Right cardiac atrium (tissue), 5 donors: ENCODE results near the gene SNAP29. TPM values are rescaled to one million over a fixed set of nuclear protein-coding genes. Genes with fewer than 3 reads are reported as not detected.

Experiments used
- ATAC-seq, 2 donors: fragments of 200-7000 bp; cut with Tn5 transposase; one replicate each; pipeline versions ENCODE4 v1.8.0 to v1.9.1; 2020; ENCODE audit warnings: moderate library complexity in 2 of 2, mild to moderate bottlenecking in 1 of 2
- DNase-seq, 3 donors: peaks; one replicate each; pipeline ENCODE4 v3.0.0-alpha.2; 2020
- H3K27ac ChIP-seq: one replicate; pipeline ENCODE4 v1.5.1; 2013; ENCODE audit warnings: mild to moderate bottlenecking, low read length, control low read depth, moderate library complexity
- H3K27me3 ChIP-seq: one replicate; pipeline ENCODE4 v1.6.1; 2013; ENCODE audit not compliant: control insufficient read depth, insufficient read depth
- H3K4me1 ChIP-seq: one replicate; pipeline ENCODE4 v1.6.1; 2013; ENCODE audit warnings: low read length; ENCODE audit not compliant: control insufficient read depth, insufficient read depth
- H3K4me3 ChIP-seq: one replicate; pipeline ENCODE4 v1.5.1; 2013; ENCODE audit warnings: low read length, control low read depth
- H3K9me3 ChIP-seq: one replicate; pipeline ENCODE4 v1.6.1; 2013; ENCODE audit warnings: low read length; ENCODE audit not compliant: control insufficient read depth
- WGBS: extraction: QIAGEN DNeasy Blood & Tissue Kit; methylation state at CpG from one replicate; pipeline ENCODE4 v1.1.7; 2013; 5-methylcytosine and 5-hydroxymethylcytosine counted together
- intact Hi-C, 4 donors: fragments of 100-400 bp; cut with DNase I; formaldehyde crosslinking; loops; one replicate each; pipeline versions ENCODE4 v1.11.0 to v1.14.0; 2022 to 2023
- polyA plus RNA-seq: library from polyadenylated mRNA; stranded (reverse); fragments of 200-250 nt; gene quantifications from one replicate; pipeline ENCODE4 v1.2.3, GENCODE V29; 2013
- total RNA-seq, 4 donors: library from RNA; stranded (reverse); fragmentation: NEBNext Ultra II Directional; extraction: Animal tissue kit (Norgen Biotek cat#: 25700); gene quantifications; one replicate each; pipeline ENCODE4 v1.2.1, GENCODE V29; 2021
- donor health status: healthy with polysubstance abuse.
- donor health status: DM: no; HTN: yes; CAD: no.
- donor health status: DM: no; HTN: no; CAD: no.
- donor health status: DM: no; HTN: yes; CAD: no; lungs with severe emphysema.
- donor health status: DM: yes; HTN: yes; CAD: no.

SNAP29 gene
- total and polyA plus RNA-seq, 5 donors = 18.8 to 27.8 (median 26.1) TPM

- ATAC-seq (no peak), DNase-seq (no peak)
- WGBS = 70% methylated on average over 7 of the region's 7 CpGs
- Histone ChIP-seq H3K4me1 (peaks cover 6% of the 10 kb centered on the region), H3K27ac (peak overlapping the region; percentile 57), H3K27me3 (no peaks in the 10 kb centered on the region), H3K9me3 (no peaks in the 10 kb centered on the region), H3K4me3 (no peak overlapping the region)
- intact Hi-C loops = loop anchor here in 1 of 4 donors (10.0 kb wide), 1 partner anchor 117 kb away; the partner anchor contains the start of gene LZTR1
Observed at GRCh38 chr22:20868025-20868962, 9.5 kb downstream of the SNAP29 start.

GRCh38 chr22:20869234-20869633 lies 10.4 kb downstream of the SNAP29 start:
- Histone ChIP-seq H3K27ac (no peak overlapping the region), H3K4me1 (peaks cover 6% of the 10 kb centered on the region), H3K9me3 (no peaks in the 10 kb centered on the region), H3K4me3 (no peak overlapping the region), H3K27me3 (no peaks in the 10 kb centered on the region)
- intact Hi-C loops = loop anchor here in 1 of 4 donors (10.0 kb wide), 1 partner anchor 116 kb away; the partner anchor contains the start of gene LZTR1
- no peak for ATAC-seq
- 91% methylated on average over 2 of the region's 2 CpGs for WGBS
- no peak for DNase-seq

- Histone ChIP-seq H3K9me3 (no peaks in the 10 kb centered on the region), H3K4me3 (no peak overlapping the region), H3K27me3 (no peaks in the 10 kb centered on the region), H3K4me1 (no peaks in the 10 kb centered on the region), H3K27ac (no peak overlapping the region)
- ATAC-seq (no peak), DNase-seq (no peak)
- WGBS = 94% methylated on average over 3 of the region's 3 CpGs
- intact Hi-C loops = no loop called here
Observed at GRCh38 chr22:20873214-20873613, 14.4 kb downstream of the SNAP29 start.

- ATAC-seq = no peak
- intact Hi-C loops = no loop called here
- Histone ChIP-seq H3K4me1 (no peaks in the 10 kb centered on the region), H3K27ac (no peak overlapping the region), H3K4me3 (no peak overlapping the region), H3K27me3 (no peaks in the 10 kb centered on the region), H3K9me3 (no peaks in the 10 kb centered on the region)
- DNase-seq = no peak
- WGBS = 94% methylated on average over 1 of the region's 1 CpG
Observed at GRCh38 chr22:20875296-20875695, 16.5 kb downstream of the SNAP29 start.

GRCh38 chr22:20877715-20878114 lies 18.9 kb downstream of the SNAP29 start:
- Histone ChIP-seq H3K27me3 (no peaks in the 10 kb centered on the region), H3K4me3 (no peak overlapping the region), H3K9me3 (no peaks in the 10 kb centered on the region), H3K27ac (no peak overlapping the region), H3K4me1 (no peaks in the 10 kb centered on the region)
- ATAC-seq (no peak), DNase-seq (no peak)
- WGBS = 94% methylated on average over 3 of the region's 3 CpGs
- intact Hi-C loops = no loop called here

DNA sequence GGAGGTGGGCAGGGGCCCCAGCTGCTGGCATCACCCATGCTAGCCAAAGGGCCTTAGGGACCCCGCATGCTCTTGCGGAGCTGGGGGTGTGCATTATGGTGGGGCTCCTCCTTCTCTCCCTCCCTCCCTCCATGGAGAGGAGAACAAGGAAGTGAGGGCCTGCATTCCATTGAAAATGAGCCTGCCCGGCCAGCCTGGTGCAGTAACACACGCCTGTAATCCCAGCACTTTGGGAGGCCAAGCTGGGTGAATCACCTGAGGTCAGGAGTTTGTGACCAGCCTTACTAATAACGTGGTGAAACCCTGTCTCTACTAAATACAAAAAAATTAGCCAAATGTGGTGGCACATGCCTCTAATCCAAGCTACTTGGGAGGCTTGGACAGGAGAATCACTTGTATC lies 22.4 kb downstream of the SNAP29 start:
- ATAC-seq = no peak
- Histone ChIP-seq H3K4me3 (no peak overlapping the region), H3K27me3 (no peaks in the 10 kb centered on the region), H3K4me1 (no peaks in the 10 kb centered on the region), H3K27ac (no peak overlapping the region), H3K9me3 (no peaks in the 10 kb centered on the region)
- DNase-seq = no peak
- WGBS = 85% methylated on average over 5 of the region's 5 CpGs
- intact Hi-C loops = loop anchor here in 1 of 4 donors (10.0 kb wide), 1 partner anchor 134 kb away; the partner anchor contains the start of gene P2RX6

DNA sequence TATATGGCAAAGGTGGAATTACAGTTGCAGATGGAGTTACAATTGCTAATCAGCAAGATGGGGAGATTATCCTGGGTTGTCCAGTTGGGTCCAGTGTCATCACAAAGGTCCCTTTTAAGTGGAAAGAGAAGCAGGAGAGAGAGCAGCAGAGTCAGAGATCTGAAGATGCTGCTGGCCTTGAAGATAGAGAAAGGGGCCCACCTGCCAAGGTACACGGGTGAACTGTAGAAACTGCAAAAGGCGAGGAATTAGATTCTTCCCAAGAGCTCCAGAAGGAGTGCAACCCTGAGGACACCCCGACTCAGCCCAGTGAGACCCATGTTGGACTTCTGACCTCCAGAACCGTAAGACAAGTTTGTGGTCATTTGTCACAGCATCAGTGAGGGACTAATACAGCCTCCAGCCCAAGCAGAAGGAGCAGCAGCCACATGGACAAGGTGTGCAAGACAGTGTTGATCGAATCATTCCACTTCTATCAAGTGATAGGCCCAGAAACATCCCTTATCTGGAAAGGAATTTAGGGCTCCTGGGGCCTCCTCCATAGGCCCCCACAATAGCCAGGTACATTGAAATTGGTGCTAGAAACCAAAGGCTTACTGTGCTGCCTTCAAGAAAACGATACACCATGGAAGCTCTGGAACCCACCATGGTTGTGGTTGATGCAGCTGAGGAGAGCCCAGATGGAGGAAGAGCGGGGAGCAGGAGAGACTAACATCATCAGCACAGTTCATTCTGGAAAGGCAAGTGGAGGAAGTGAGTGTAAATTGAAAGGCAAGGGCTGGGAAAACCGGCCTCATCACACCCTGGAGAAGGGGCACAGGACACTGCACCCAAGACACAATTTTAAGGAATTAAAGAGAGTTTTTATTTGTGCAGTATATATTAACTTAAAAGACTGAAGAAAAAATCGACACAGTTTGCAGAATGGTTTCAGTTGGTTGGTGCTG lies 23.3 kb downstream of the SNAP29 start:
- intact Hi-C loops = loop anchor here in 1 of 4 donors (10.0 kb wide), 1 partner anchor 133 kb away; the partner anchor contains the start of gene P2RX6
- WGBS = 88% methylated on average over 9 of the region's 9 CpGs

GRCh38 chr22:20882855-20883254 lies 24.0 kb downstream of the SNAP29 start:
- WGBS = 73% methylated on average over 6 of the region's 6 CpGs
- DNase-seq = no peak
- no peaks in the 10 kb centered on the region for H3K9me3 ChIP-seq
- no peaks in the 10 kb centered on the region for H3K4me1 ChIP-seq
- no peak for ATAC-seq
- no peak overlapping the region for H3K27ac ChIP-seq
- H3K27me3 ChIP-seq = no peaks in the 10 kb centered on the region
- H3K4me3 ChIP-seq = no peak overlapping the region
- intact Hi-C loops = loop anchor here in 1 of 4 donors (10.0 kb wide), 1 partner anchor 132 kb away; the partner anchor contains the start of gene P2RX6

More for the DNA sequence above, 23.3 kb downstream of the SNAP29 start:
- DNase-seq = no peak
- no peaks in the 10 kb centered on the region for H3K27me3 ChIP-seq
- no peaks in the 10 kb centered on the region for H3K9me3 ChIP-seq
- H3K27ac ChIP-seq = no peak overlapping the region
- no peaks in the 10 kb centered on the region for H3K4me1 ChIP-seq
- no peak overlapping the region for H3K4me3 ChIP-seq
- no peak for ATAC-seq

DNA sequence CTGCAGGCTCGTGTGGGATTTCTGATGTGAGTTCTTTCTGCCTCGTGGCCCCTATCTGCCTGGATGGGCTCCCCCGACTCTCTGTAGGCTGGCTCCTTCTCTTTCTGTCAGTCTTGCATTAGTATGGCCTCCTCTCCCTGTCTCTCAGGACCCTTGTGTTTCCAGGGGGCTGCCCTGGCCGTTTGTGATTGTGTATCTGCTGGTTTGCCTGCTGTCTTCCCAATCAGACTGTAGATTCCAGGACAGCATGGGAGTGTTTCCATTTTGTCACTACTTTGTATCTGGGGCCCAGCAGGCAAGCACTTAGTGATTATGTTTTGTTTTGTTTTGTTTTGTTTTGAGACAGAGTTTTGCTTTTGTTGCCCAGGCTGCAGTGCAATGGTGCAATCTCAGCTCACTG lies 25.6 kb downstream of the SNAP29 start:
- intact Hi-C loops = loop anchor here in 1 of 4 donors (10.0 kb wide), 1 partner anchor 130 kb away; the partner anchor contains the start of gene P2RX6
- ATAC-seq (no peak), DNase-seq (no peak)
- Histone ChIP-seq H3K27ac (no peak overlapping the region), H3K9me3 (no peaks in the 10 kb centered on the region), H3K4me1 (no peaks in the 10 kb centered on the region), H3K27me3 (no peaks in the 10 kb centered on the region), H3K4me3 (no peak overlapping the region)
- 54% methylated on average over 4 of the region's 4 CpGs for WGBS

DNA sequence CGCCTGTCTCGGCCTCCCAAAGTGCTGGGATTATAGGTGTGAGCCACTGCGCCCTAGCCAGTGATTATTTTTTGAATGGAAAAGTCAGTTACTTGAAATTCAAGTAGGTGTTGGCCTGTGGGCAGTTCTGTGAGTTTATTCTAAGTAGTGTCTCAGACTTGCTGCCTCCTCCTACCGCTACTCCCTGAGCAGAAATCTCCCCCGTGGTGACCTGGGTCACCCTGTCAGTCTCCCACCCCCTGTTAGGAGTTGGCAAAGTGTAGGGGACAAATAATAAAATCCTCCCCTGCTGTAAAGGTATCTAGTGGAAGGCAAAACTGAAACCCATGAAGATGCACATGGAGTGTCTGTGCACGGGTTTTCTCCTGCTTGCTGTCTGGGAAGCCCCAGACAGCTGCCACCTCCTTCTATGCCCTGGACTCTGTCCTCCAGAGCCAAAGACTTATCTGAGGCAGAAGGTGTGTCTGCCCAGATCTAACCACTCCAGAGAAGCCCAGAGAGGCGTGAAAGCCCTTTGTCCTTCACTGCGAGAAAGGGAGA lies 26.3 kb downstream of the SNAP29 start:
- 66% methylated on average over 8 of the region's 8 CpGs for WGBS
- Histone ChIP-seq H3K4me3 (no peak overlapping the region), H3K27me3 (no peaks in the 10 kb centered on the region), H3K27ac (peak overlapping the region; percentile 71), H3K9me3 (no peaks in the 10 kb centered on the region), H3K4me1 (no peaks in the 10 kb centered on the region)
- DNase-seq (no peak), ATAC-seq (no peak)
- intact Hi-C loops = loop anchor here in 1 of 4 donors (10.0 kb wide), 1 partner anchor 130 kb away; the partner anchor contains the start of gene P2RX6
